ENCODE measurements around the gene HSPA4L.

GRCh38 chr4:127799711-127800110, 17.6 kb downstream of the HSPA4L start:
- TF ChIP-seq MAX (IDR thresholded peaks at IDR 0.05; ENCODE audit: insufficient read depth, insufficient read length) (no peak), CTCF (IDR thresholded peaks at IDR 0.05; ENCODE audit: extremely low read depth in 1 of 2, insufficient read depth in 1 of 2, low read depth in 1 of 2, low read length in 2 of 2) (no peak), POLR2AphosphoS5 (IDR thresholded peaks at IDR 0.05; ENCODE audit: insufficient read depth, low read depth, low read length) (no peak), EZH2 (IDR thresholded peaks at IDR 0.05; ENCODE audit: borderline replicate concordance, low read depth, low read length, severe bottlenecking) (no peak), POLR2A (IDR thresholded peaks at IDR 0.05; ENCODE audit: low read depth, low read length) (no peak), JUN (IDR thresholded peaks at IDR 0.05; ENCODE audit: borderline replicate concordance, insufficient read depth, insufficient read length, low read depth) (no peak), MYC (IDR thresholded peaks at IDR 0.05; ENCODE audit: low read depth, low read length) (no peak), GATA2 (IDR thresholded peaks at IDR 0.05; ENCODE audit: insufficient read depth, insufficient read length, low read depth, low read length) (no peak), FOS (IDR thresholded peaks at IDR 0.05; ENCODE audit: borderline replicate concordance, insufficient read depth, low read length) (no peak)

All from endothelial cell of umbilical vein (primary cell).